ENCODE data around the gene KLRK1. TPM values are rescaled to one million over a fixed set of nuclear protein-coding genes. Genes with fewer than 3 reads are reported as not detected.
A peak's percentile ranks its signal among the peaks of the same experiment; 100 is the strongest.

KLRK1 gene
- total RNA-seq, 4 donors from 2014 or later = 1.1 to 6.4 (median 3.8) TPM

GRCh38 chr12:10366875-10367274 is 23.0 kb downstream of the KLRK1 start:
- TF ChIP-seq CTCF (IDR thresholded peaks at IDR 0.05) (peak in 3 of 6 experiments; percentile 17 to 47 (median 23)), POLR2A (IDR thresholded peaks at IDR 0.05) (no peak)
- Histone ChIP-seq H3K36me3 (no peaks in the 10 kb centered on the region), H3K27ac (peak overlapping the region in 2 of 3 donors; percentile 94 to 99), H3K27me3 (no peaks in the 10 kb centered on the region), H3K9me3 (no peaks in the 10 kb centered on the region), H3K4me1 (peaks cover 13 to 20% of the 10 kb centered on the region in 2 donors), H3K4me3 (replicated peaks in 1 of 3) (no peak overlapping the region)
- DNase-seq = no peak
- intact Hi-C loops (cut with DNase I) = no loop called here

- no peak for TF ChIP-seq POLR2A (IDR thresholded peaks at IDR 0.05)
- TF ChIP-seq CTCF (IDR thresholded peaks at IDR 0.05) = peak in 1 of 6 experiments; percentile 19
- intact Hi-C loops (cut with DNase I) = no loop called here
- H3K27ac ChIP-seq = peak overlapping the region; percentile 74 to 99 (median 94)
- H3K4me1 ChIP-seq = peaks cover 13 to 20% of the 10 kb centered on the region in 2 donors
- no peak for DNase-seq
- no peaks in the 10 kb centered on the region for H3K9me3 ChIP-seq
- WGBS, 2 donors = 42 to 43% methylated on average over 6 of the region's 6 CpGs
- H3K27me3 ChIP-seq = no peaks in the 10 kb centered on the region
- H3K36me3 ChIP-seq = no peaks in the 10 kb centered on the region
- peak overlapping the region in 1 of 3 donors; percentile 56 for H3K4me3 ChIP-seq (replicated peaks in 1 of 3)
Measured at GRCh38 chr12:10365696-10366405, 24.0 kb downstream of the KLRK1 start.

- Histone ChIP-seq H3K4me1 (peaks cover 13 to 20% of the 10 kb centered on the region in 2 donors), H3K9me3 (no peaks in the 10 kb centered on the region), H3K4me3 (replicated peaks in 1 of 3) (peak overlapping the region; percentile 13 to 56 (median 48)), H3K27me3 (no peaks in the 10 kb centered on the region), H3K27ac (peak overlapping the region; percentile 74 to 99 (median 94)), H3K36me3 (no peaks in the 10 kb centered on the region)
- WGBS, 2 donors = 1% methylated on average over 15 of the region's 15 CpGs
- intact Hi-C loops (cut with DNase I) = no loop called here
- DNase-seq = peak; percentile 70 to 77
- peak in 1 of 2 donors; percentile 28 for TF ChIP-seq POLR2A (IDR thresholded peaks at IDR 0.05)
- no peak for TF ChIP-seq CTCF (IDR thresholded peaks at IDR 0.05)
Measured at GRCh38 chr12:10364815-10365622, 24.8 kb downstream of the KLRK1 start.

GRCh38 chr12:10363914-10364814 is 25.7 kb downstream of the KLRK1 start:
- peak; percentile 31 to 51 for DNase-seq
- 6 to 23% methylated on average over 14 to 19 of the region's 19 CpGs for WGBS, 2 donors
- intact Hi-C loops (cut with DNase I) = no loop called here
- Histone ChIP-seq H3K27me3 (no peaks in the 10 kb centered on the region), H3K4me1 (peaks cover 14 to 20% of the 10 kb centered on the region in 2 donors), H3K27ac (peak overlapping the region; percentile 74 to 99 (median 94)), H3K4me3 (replicated peaks in 1 of 3) (peak overlapping the region; percentile 13 to 56 (median 48)), H3K36me3 (no peaks in the 10 kb centered on the region), H3K9me3 (no peaks in the 10 kb centered on the region)
- TF ChIP-seq CTCF (IDR thresholded peaks at IDR 0.05) (no peak), POLR2A (IDR thresholded peaks at IDR 0.05) (peak in 1 of 2 donors; percentile 16)
